IgD-negative memory B cell (primary cell): ENCODE measurements around the gene IDH2. TPM values are rescaled to one million over a fixed set of nuclear protein-coding genes. Genes with fewer than 3 reads are reported as not detected.
A peak's percentile ranks its signal among the peaks of the same experiment; 100 is the strongest.

Source experiments
- H3K27ac Mint-ChIP-seq, 3 donors: one replicate each; pipeline ENCODE4 v1.8.0; 2020 to 2022; ENCODE audit warnings: mild to moderate bottlenecking in 3 of 3, mixed read lengths in 3 of 3, moderate library complexity in 1 of 3
- H3K27me3 Mint-ChIP-seq: one replicate; pipeline ENCODE4 v1.8.0; 2021; ENCODE audit warnings: mixed read lengths
- H3K36me3 Mint-ChIP-seq: one replicate; pipeline ENCODE4 v1.8.0; 2020; ENCODE audit warnings: mild to moderate bottlenecking, mixed read lengths
- H3K4me1 Mint-ChIP-seq, 3 donors: one replicate each; pipeline ENCODE4 v1.8.0; 2020 to 2022; ENCODE audit warnings: mixed read lengths in 3 of 3, mild to moderate bottlenecking in 1 of 3
- H3K4me3 Mint-ChIP-seq, 4 donors: one replicate each; pipeline ENCODE4 v1.8.0; 2020 to 2022; ENCODE audit warnings: mild to moderate bottlenecking in 4 of 4, mixed read lengths in 4 of 4, moderate library complexity in 3 of 4
- H3K9me3 Mint-ChIP-seq, 3 donors: one replicate each; pipeline ENCODE4 v1.8.0; 2020 to 2021; ENCODE audit warnings: mixed read lengths in 3 of 3, mild to moderate bottlenecking in 1 of 3
- polyA plus RNA-seq: library from polyadenylated mRNA; unstranded; fragments of 300-500 nt; fragmentation: Illumina TruSeq; gene quantifications from one replicate; pipeline ENCODE4 v1.2.3, GENCODE V29; 2021

The IDH2 gene
- polyA plus RNA-seq, 1 donor from 2014 or later = 106 TPM

DNA sequence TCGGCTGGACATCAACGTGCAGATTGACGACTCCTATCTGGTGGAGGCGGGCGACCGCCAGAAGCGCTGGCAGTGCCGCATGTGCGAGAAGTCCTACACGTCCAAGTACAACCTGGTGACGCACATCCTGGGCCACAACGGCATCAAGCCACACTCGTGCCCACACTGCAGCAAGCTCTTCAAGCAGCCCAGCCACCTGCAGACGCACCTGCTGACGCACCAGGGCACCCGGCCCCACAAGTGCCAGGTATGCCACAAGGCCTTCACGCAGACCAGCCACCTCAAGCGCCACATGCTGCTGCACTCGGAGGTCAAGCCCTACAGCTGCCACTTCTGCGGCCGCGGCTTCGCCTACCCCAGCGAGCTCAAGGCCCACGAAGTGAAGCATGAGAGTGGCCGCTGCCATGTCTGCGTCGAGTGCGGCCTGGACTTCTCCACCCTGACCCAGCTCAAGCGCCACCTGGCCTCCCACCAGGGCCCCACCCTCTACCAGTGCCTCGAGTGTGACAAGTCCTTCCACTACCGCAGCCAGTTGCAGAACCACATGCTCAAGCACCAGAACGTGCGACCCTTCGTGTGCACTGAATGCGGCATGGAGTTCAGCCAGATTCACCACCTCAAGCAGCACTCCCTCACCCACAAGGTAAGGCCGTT is 34.2 kb downstream of the IDH2 start:
- Mint-ChIP-seq H3K4me3 (no peak overlapping the region), H3K27ac (no peak overlapping the region), H3K36me3 (no peaks in the 10 kb centered on the region), H3K4me1 (peaks cover 20 to 22% (median 21%) of the 10 kb centered on the region in 3 donors), H3K27me3 (no peaks in the 10 kb centered on the region), H3K9me3 (no peaks in the 10 kb centered on the region)

- H3K36me3 Mint-ChIP-seq = no peaks in the 10 kb centered on the region
- H3K27me3 Mint-ChIP-seq = no peaks in the 10 kb centered on the region
- H3K4me3 Mint-ChIP-seq = no peak overlapping the region
- peaks cover 22 to 27% (median 26%) of the 10 kb centered on the region in 3 donors for H3K4me1 Mint-ChIP-seq
- H3K27ac Mint-ChIP-seq = no peak overlapping the region
- H3K9me3 Mint-ChIP-seq = no peaks in the 10 kb centered on the region
Measured at GRCh38 chr15:90067181-90067952, 34.9 kb downstream of the IDH2 start.

DNA sequence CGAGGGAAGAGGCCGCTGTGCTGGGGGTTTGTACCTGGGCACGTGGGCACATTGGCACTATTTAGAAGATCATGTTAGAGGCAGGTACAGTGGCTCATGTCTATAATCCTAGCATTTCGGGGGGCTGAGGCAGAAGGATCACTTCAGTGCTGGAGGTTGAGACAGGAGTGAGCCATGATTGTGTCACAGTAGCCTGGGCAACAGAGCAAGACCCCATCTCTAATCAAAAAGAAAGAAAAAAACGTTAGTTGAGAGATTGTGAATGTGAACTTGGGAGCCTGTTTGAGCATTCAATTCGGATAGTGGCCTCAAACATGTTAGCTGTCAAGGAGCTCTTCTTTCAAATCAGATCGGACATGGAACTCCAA is 36.6 kb downstream of the IDH2 start:
- Mint-ChIP-seq H3K27ac (no peak overlapping the region), H3K27me3 (no peaks in the 10 kb centered on the region), H3K9me3 (no peaks in the 10 kb centered on the region), H3K4me3 (no peak overlapping the region), H3K36me3 (no peaks in the 10 kb centered on the region), H3K4me1 (peaks cover 16 to 31% (median 31%) of the 10 kb centered on the region in 3 donors)

- Mint-ChIP-seq H3K27ac (peak overlapping the region in 1 of 3 donors; percentile 12), H3K27me3 (no peaks in the 10 kb centered on the region), H3K9me3 (no peaks in the 10 kb centered on the region), H3K4me1 (peaks cover 18 to 33% (median 33%) of the 10 kb centered on the region in 3 donors), H3K36me3 (no peaks in the 10 kb centered on the region), H3K4me3 (peak overlapping the region in 2 of 4 donors; percentile 23 to 58)
Measured at GRCh38 chr15:90064911-90065681, 37.2 kb downstream of the IDH2 start.

DNA sequence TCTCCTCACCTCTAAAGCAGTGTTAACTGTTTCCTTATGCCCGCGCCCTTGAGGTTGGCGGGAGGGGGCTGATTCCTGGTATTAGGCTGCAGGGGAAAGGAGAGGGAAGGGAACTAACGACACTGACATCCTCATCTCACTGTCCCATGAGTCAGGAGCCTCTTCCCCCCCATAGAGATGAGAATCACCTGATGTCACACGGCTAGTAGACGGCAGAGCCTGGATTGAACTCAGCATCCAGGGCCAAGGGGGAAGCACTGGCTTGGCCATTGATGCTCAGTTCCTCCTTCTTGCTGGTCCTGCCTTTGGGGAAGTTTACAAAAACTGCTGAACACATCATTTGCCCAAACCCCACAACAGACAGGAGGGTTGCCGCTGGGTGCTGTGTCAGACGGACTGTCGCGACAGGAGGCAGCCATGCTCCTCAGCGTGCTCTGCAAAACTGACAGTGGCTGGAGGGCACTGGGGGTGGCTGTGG is 38.5 kb downstream of the IDH2 start:
- no peaks in the 10 kb centered on the region for H3K27me3 Mint-ChIP-seq
- H3K9me3 Mint-ChIP-seq = no peaks in the 10 kb centered on the region
- no peaks in the 10 kb centered on the region for H3K36me3 Mint-ChIP-seq
- peaks cover 24 to 43% (median 42%) of the 10 kb centered on the region in 3 donors for H3K4me1 Mint-ChIP-seq
- H3K4me3 Mint-ChIP-seq = peak overlapping the region; percentile 9 to 87 (median 67)
- H3K27ac Mint-ChIP-seq = peak overlapping the region; percentile 88 to 98 (median 97)

DNA sequence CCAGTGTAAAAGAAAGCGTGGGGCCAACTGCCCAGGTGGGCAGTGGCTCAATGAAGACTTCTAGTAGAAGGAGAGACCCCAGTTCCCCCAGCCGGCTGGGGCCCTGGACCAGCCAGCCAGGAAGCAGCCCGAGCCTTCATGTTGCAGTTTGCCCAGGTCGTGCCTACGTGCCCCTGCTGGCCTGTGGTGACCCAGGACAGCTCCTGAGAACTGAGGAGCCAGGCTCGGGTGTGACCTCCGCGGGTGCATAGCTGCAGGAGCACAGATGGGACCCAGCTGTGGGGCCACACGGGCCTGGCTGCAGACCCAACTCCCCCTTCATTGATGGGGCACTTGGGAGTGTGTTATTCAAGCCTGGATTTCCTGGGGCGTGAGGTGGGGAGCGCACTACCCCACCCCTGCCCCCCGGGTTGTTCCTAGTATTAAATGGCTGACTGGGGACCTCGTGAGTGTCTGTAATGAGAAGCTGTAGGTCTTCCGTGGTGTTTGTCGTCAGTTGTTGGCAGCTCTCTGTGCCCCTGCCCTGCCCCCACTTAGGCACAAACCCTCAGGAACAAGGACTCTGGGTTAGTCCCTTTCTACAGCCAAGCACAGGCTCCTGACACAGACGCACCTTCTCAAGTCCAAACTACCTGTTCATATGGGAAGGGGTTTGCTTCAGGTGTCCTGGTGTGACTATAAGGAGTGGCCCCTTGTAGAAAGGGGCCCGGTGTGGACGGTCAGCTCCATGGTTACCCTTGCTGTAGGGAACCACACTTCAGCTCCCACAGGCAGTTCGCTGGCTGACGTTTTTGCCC is 39.1 kb downstream of the IDH2 start:
- H3K36me3 Mint-ChIP-seq = no peaks in the 10 kb centered on the region
- no peaks in the 10 kb centered on the region for H3K9me3 Mint-ChIP-seq
- H3K27ac Mint-ChIP-seq = peak overlapping the region; percentile 88 to 98 (median 97)
- no peaks in the 10 kb centered on the region for H3K27me3 Mint-ChIP-seq
- H3K4me3 Mint-ChIP-seq = peak overlapping the region in 3 of 4 donors; percentile 16 to 87 (median 83)
- peaks cover 31 to 49% (median 48%) of the 10 kb centered on the region in 3 donors for H3K4me1 Mint-ChIP-seq

- Mint-ChIP-seq H3K4me1 (peaks cover 34 to 53% (median 53%) of the 10 kb centered on the region in 3 donors), H3K27me3 (no peaks in the 10 kb centered on the region), H3K9me3 (no peaks in the 10 kb centered on the region), H3K4me3 (peak overlapping the region in 3 of 4 donors; percentile 16 to 86 (median 85)), H3K27ac (peak overlapping the region; percentile 80 to 98 (median 97)), H3K36me3 (no peaks in the 10 kb centered on the region)
Measured at GRCh38 chr15:90062462-90062932, 39.8 kb downstream of the IDH2 start.

DNA sequence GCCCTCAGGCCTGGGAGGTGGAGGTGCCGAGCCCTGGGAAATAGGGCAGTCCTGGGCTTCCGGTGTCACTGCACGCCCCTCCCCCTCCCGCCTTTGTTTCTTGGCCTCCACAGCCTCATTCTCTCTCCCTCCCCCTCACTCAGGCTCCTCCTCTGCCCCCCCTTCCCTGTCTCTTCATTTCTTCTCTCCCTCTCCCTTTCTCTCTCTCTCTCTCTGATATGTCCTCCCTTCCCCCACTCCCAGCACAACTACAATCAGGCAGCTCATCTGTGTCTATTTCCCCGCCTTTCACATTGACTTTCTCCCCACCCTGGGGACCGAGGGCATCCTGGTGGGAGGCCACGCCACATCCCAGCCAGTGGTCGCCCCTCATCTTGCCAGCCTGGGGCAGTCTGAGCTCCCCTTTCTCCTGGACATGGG is 40.2 kb downstream of the IDH2 start:
- peak overlapping the region in 3 of 4 donors; percentile 16 to 86 (median 85) for H3K4me3 Mint-ChIP-seq
- H3K27ac Mint-ChIP-seq = peak overlapping the region; percentile 89 to 98 (median 97)
- no peaks in the 10 kb centered on the region for H3K36me3 Mint-ChIP-seq
- no peaks in the 10 kb centered on the region for H3K27me3 Mint-ChIP-seq
- H3K9me3 Mint-ChIP-seq = no peaks in the 10 kb centered on the region
- H3K4me1 Mint-ChIP-seq = peaks cover 34 to 54% (median 53%) of the 10 kb centered on the region in 3 donors

DNA sequence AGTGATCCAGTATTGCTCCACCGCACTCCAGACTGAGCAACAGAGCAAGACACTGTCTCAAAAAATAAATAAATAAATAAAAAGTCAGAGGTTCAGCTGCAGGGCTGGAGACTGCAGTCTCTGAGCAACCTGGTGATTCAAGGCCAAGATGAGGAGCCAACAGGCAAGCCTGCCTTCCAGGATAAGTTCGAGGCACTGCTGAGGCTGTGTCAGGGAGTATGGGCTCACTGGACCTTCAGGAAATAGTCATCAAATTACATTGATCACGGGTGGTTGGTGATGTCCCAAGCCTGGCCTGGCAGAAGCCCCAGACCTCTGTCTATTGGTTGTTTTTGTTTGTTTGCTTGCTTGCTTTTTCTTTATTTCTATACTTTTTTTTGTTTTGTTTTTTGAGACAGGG is 41.5 kb downstream of the IDH2 start:
- no peaks in the 10 kb centered on the region for H3K9me3 Mint-ChIP-seq
- no peaks in the 10 kb centered on the region for H3K27me3 Mint-ChIP-seq
- H3K36me3 Mint-ChIP-seq = no peaks in the 10 kb centered on the region
- peak overlapping the region in 1 of 4 donors; percentile 32 for H3K4me3 Mint-ChIP-seq
- H3K4me1 Mint-ChIP-seq = peaks cover 34 to 55% (median 51%) of the 10 kb centered on the region in 3 donors
- peak overlapping the region; percentile 97 to 98 (median 98) for H3K27ac Mint-ChIP-seq

DNA sequence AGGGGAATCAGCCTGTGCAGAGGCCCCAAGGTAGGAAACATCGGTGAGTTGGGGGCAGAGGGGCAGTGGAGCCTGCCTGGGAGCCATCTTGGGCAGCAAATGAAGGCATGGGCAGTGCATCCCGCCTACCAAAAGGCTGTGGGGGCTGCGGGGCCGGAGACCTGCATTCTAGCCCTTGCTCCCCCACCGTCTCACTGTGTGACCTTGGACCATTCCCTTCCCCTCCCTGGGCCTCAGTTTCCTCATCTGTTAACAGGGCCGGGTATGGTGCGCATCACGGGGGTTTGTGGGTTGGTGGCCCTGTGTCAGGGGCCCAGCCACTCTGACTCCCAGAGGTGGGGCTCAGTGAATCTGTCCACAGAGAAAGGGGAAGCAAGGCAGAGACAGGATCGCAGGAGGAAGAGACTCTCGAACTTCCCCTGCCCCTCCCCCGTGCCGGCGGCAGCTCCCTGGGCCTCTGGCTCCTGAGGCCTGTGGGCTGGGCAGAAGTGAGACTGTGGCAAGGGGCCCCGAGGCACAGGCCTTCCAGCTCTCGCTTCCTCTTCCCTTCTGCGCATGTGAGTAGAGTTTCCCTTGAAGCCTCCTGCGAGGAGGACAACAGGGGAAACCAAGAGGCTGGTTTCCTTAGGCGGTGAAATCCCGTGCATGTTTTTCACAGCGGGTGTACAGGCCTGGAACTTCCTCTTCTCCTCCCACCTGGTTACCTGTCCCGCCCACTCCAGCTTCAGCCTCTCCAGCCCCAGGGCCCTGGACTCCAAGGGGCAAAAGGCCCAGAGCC is 42.9 kb downstream of the IDH2 start:
- no peaks in the 10 kb centered on the region for H3K27me3 Mint-ChIP-seq
- H3K27ac Mint-ChIP-seq = peak overlapping the region; percentile 98 to 100 (median 98)
- H3K9me3 Mint-ChIP-seq = no peaks in the 10 kb centered on the region
- peak overlapping the region; percentile 72 to 92 (median 82) for H3K4me3 Mint-ChIP-seq
- H3K4me1 Mint-ChIP-seq = peaks cover 46 to 59% (median 55%) of the 10 kb centered on the region in 3 donors
- no peaks in the 10 kb centered on the region for H3K36me3 Mint-ChIP-seq

GRCh38 chr15:90058775-90059174 is 43.5 kb downstream of the IDH2 start:
- Mint-ChIP-seq H3K27ac (peak overlapping the region; percentile 98 to 100 (median 98)), H3K9me3 (no peaks in the 10 kb centered on the region), H3K27me3 (no peaks in the 10 kb centered on the region), H3K4me3 (peak overlapping the region in 3 of 4 donors; percentile 76 to 92 (median 84)), H3K36me3 (no peaks in the 10 kb centered on the region), H3K4me1 (peaks cover 43 to 54% (median 50%) of the 10 kb centered on the region in 3 donors)

GRCh38 chr15:90058308-90058707 is 44.0 kb downstream of the IDH2 start:
- Mint-ChIP-seq H3K36me3 (no peaks in the 10 kb centered on the region), H3K4me3 (peak overlapping the region in 3 of 4 donors; percentile 76 to 90 (median 84)), H3K27ac (peak overlapping the region; percentile 98 to 100 (median 98)), H3K4me1 (peaks cover 38 to 49% (median 46%) of the 10 kb centered on the region in 3 donors), H3K27me3 (no peaks in the 10 kb centered on the region), H3K9me3 (no peaks in the 10 kb centered on the region)

DNA sequence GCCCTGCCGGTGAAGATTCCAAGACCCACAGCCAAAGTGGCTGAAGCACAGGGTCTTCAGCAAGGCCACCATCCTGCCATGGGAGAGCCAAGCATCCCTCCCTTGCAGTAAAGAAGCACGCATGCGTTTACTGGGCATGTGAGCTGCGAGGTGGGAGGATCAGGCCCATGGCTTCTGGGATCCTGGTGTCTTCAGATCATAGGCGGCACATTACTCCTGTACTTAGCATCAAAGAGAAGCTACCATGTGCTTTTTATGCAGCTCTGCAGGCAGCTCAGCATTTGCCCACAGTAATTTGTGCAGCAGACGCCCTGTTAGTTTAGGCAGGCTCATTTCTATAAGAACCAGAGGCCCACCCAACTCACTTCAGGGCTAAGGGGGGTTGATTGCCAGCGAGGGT is 45.7 kb downstream of the IDH2 start:
- Mint-ChIP-seq H3K27ac (peak overlapping the region in 2 of 3 donors; percentile 65 to 94), H3K4me1 (peaks cover 36 to 40% (median 40%) of the 10 kb centered on the region in 3 donors), H3K36me3 (peaks cover 3% of the 10 kb centered on the region), H3K4me3 (peak overlapping the region in 1 of 4 donors; percentile 58), H3K9me3 (no peaks in the 10 kb centered on the region), H3K27me3 (no peaks in the 10 kb centered on the region)
